ENCODE data around the gene PIK3AP1. TPM values are rescaled to one million over a fixed set of nuclear protein-coding genes. Genes with fewer than 3 reads are reported as not detected.

The PIK3AP1 gene
- total and polyA plus RNA-seq, 2 of the 8 experiments (the other 6 are each of a cell fraction or from before 2014, with no cell fraction given), result 1.9 to 4.5 TPM

- POLR2A ChIA-PET (ENCODE audit: partially characterized antibody), result no interaction called here
- no peak for FAIRE-seq
- no peaks in the 10 kb centered on the region for H3K36me3 ChIP-seq (ENCODE audit: control insufficient read depth in 2 of 4, insufficient read depth in 4 of 4, low read length in 3 of 4)
These were observed 38.1 kb upstream of the PIK3AP1 start for GRCh38 chr10:96758423-96758822.

More at GRCh38 chr10:96758423-96758822, 38.1 kb upstream of the PIK3AP1 start:
- TF ChIP-seq RFX5 (IDR thresholded peaks at IDR 0.05; ENCODE audit: borderline replicate concordance, low read depth, low read length) (no peak), RBBP5 (IDR thresholded peaks at IDR 0.05; ENCODE audit: borderline replicate concordance, low read depth, low read length) (no peak), EGR1 (IDR thresholded peaks at IDR 0.05; ENCODE audit: borderline replicate concordance, low read depth, low read length) (no peak)
- no peak overlapping the region for H4K8ac ChIP-seq (ENCODE audit: extremely low read depth, insufficient read depth, low read length)
- H2BK5ac ChIP-seq (ENCODE audit: low read depth, low read length), result no peak overlapping the region
- H2BK15ac ChIP-seq (ENCODE audit: low read length), result no peak overlapping the region
- no peak overlapping the region for H3K9ac ChIP-seq (replicated peaks in 1 of 4; ENCODE audit: extremely low read depth in 1 of 4, low read depth in 3 of 4, low read length in 3 of 4)
- no peak overlapping the region for H2AK5ac ChIP-seq (ENCODE audit: low read depth, low read length)
- no peak overlapping the region for H4K5ac ChIP-seq (ENCODE audit: insufficient read length, low read depth, low read length)
- H3K56ac ChIP-seq (replicated peaks; ENCODE audit: insufficient read length, low read depth, low read length), result no peak overlapping the region
- no peaks in the 10 kb centered on the region for H4K20me1 ChIP-seq (replicated peaks in 1 of 2; ENCODE audit: control insufficient read depth in 1 of 2, insufficient read depth in 2 of 2, low read length in 2 of 2)
- no peak overlapping the region for H3K4ac ChIP-seq (replicated peaks; ENCODE audit: insufficient read length, low read depth, low read length)
- H3K79me1 ChIP-seq (ENCODE audit: low read depth, low read length), result no peaks in the 10 kb centered on the region
- WGBS, 2 experiments (ENCODE audit: extremely low coverage in 1 of 2, insufficient coverage in 1 of 2, insufficient read length in 1 of 2, insufficient replicate concordance in 2 of 2, low coverage in 1 of 2, low lambda C conversion rate in 2 of 2, missing lambda C conversion rate in 1 of 2), result 100% methylated on average over 1 of the region's 1 CpG; no CpG with 5 or more reads in 1 of the 2 experiments
- H3K18ac ChIP-seq (ENCODE audit: extremely low read depth, low read length), result no peak overlapping the region
- no peaks in the 10 kb centered on the region for H3K4me1 ChIP-seq (replicated peaks in 1 of 4; ENCODE audit: control insufficient read depth in 3 of 4, insufficient read depth in 4 of 4, low read length in 3 of 4)
- no peak overlapping the region for H3K14ac ChIP-seq (ENCODE audit: insufficient read length)
- no peaks in the 10 kb centered on the region for H3K79me2 ChIP-seq (ENCODE audit: control insufficient read depth in 1 of 2, insufficient read depth in 2 of 2, low read length in 2 of 2)
- H2AFZ ChIP-seq (ENCODE audit: low read length), result peak overlapping the region; percentile 76; the same call in 1 of the 2 replicates
- H3K27ac ChIP-seq (ENCODE audit: low read depth, low read length), result no peak overlapping the region
- no peaks in the 10 kb centered on the region for H3K27me3 ChIP-seq (replicated peaks in 1 of 4; ENCODE audit: control insufficient read depth in 3 of 4, extremely low read depth in 1 of 4, insufficient read depth in 3 of 4, low read length in 3 of 4)
- H3K4me3 ChIP-seq (ENCODE audit: extremely low read depth in 1 of 4, insufficient read depth in 2 of 4, low read depth in 3 of 4, low read length in 4 of 4), result no peak overlapping the region
- no peaks in the 10 kb centered on the region for H3K9me3 ChIP-seq (ENCODE audit: insufficient read depth in 2 of 2, low read depth in 1 of 2, low read length in 1 of 2)
- H3K4me2 ChIP-seq (ENCODE audit: insufficient read depth in 1 of 2, low read depth in 2 of 2, low read length in 2 of 2), result no peak overlapping the region
- CTCF ChIA-PET (ENCODE audit: partially characterized antibody), result interaction anchor here (0.6 to 1.4 kb wide), 5 partner anchors 10 to 632 kb away, joined by 3 to 6 read pairs (median 3); no protein-coding TSS in a partner anchor
- no peak overlapping the region for H3K23ac ChIP-seq (ENCODE audit: insufficient read length)
- no peak overlapping the region for H4K91ac ChIP-seq (replicated peaks; ENCODE audit: insufficient read length, low read length)
- no peak overlapping the region for H2BK20ac ChIP-seq (ENCODE audit: low read length)
- no peak overlapping the region for H2BK120ac ChIP-seq (replicated peaks; ENCODE audit: low read depth, low read length)
- DNase-seq (ENCODE audit: low read depth in 1 of 2, low spot score in 2 of 2), result no peak
- H3K23me2 ChIP-seq (ENCODE audit: low read depth, low read length), result no peaks in the 10 kb centered on the region
- H2BK12ac ChIP-seq (ENCODE audit: low read depth, low read length), result no peak overlapping the region

All from H1 (cell line).